GM12873 (cell line): ENCODE results near the gene BMP7.

Source experiments
- TF ChIP-seq, protein P1 (sequence below): IDR thresholded peaks from 2 replicates; pipeline ENCODE4 v1.5.1; 2012; ENCODE audit warnings: low read depth, mild to moderate bottlenecking, moderate library complexity, low read length, control low read depth; ENCODE audit not compliant: insufficient read depth; ENCODE audit errors: missing control alignments

The BMP7 gene

DNA sequence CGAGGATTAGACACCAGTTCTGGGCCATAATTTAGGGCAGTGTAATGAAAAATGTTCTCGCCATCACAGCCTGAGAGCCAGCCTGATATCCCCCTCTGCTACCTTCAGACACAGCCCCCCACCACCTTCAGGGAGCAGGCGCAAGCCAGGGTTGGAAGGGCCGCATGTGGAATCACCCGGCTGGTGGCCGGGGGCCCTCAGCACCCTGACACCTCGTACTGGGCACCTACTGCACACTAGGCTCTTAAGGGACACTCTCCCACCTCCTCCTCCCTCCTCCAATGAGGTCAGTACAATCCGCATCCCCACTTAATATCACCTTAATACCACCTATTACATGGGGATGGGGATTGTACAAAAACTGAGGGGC, 55.5 kb downstream of the BMP7 start:
- TF ChIP-seq, protein P1, sequence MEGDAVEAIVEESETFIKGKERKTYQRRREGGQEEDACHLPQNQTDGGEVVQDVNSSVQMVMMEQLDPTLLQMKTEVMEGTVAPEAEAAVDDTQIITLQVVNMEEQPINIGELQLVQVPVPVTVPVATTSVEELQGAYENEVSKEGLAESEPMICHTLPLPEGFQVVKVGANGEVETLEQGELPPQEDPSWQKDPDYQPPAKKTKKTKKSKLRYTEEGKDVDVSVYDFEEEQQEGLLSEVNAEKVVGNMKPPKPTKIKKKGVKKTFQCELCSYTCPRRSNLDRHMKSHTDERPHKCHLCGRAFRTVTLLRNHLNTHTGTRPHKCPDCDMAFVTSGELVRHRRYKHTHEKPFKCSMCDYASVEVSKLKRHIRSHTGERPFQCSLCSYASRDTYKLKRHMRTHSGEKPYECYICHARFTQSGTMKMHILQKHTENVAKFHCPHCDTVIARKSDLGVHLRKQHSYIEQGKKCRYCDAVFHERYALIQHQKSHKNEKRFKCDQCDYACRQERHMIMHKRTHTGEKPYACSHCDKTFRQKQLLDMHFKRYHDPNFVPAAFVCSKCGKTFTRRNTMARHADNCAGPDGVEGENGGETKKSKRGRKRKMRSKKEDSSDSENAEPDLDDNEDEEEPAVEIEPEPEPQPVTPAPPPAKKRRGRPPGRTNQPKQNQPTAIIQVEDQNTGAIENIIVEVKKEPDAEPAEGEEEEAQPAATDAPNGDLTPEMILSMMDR = no peak

DNA sequence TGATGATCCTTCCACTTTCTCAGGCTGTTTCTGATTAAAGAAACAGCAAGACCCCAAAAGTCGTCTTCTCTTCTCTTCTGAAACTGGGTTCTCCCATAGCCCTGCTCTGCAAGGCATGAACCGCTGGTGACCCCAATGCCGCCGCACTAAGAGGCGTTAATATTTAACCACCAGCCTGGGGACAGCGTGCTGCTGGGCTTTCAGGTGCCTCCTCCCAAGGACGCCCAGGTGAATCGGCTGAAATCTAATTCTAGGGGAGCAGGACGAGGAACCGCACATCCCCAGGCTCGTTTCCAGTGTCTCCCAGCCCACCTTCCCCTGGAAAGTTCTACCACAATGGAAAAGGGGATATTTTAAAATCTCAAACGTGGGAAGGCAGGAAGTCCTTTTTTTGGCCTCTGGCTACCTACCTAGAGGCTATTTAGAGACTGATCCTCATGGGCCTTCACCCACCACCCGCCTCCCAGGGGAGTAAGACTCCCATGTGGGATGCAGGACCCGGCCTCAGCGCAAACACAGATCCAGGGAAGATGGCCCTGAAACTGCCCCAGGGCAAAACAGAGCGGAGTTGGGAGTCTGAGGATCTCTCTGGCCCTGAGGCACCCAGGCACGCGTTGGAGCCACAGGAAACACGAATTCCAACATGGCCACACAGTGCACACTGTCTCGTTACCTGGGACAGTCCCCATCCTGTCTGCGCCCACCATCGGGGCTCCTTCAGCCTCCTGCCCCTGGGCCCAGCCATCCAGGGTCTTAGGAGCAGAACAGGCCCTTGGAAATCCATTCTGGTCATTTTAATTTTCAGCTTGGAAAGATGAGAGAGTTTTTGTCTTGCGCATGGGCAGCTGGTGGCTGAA, 56.2 kb downstream of the BMP7 start:
- TF ChIP-seq, protein P1 = no peak

DNA sequence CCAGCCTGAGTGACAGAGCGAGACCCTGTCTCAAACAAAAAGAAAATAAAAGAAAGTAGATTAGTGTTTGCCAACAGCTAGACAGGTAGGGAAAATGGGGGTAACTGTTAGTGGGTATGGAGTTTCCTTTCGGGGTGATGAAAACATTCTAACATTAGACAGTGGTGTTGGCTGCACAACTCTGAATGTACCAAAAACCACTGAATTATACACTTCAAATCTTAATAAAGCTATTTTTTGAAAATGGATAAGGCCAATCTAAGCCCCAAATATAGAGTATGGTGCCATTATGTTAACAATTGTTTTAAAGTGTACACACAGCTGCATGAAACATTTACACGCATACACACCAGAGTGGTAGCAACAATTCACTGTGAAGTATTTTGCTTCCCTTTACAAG, 57.0 kb downstream of the BMP7 start:
- TF ChIP-seq, protein P1 = no peak

DNA sequence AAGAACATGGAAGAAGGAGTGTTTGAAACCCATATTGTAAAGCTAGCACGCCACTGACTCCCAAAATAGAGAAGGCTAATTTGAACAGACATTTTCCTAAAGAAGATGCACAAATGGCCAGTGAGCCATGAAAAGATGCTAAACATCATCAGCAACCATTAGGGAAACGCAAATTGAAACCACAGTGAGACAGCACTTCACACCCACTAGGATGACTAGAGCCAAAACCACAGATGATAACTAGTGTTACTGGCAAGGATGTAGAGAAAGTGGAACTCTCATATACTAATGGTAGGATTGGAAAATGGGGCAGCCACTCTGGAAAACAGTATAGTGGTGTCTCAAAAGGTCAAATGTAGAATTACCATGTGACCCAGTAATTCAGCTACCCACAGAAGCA, 58.2 kb downstream of the BMP7 start:
- TF ChIP-seq, protein P1 = no peak

DNA sequence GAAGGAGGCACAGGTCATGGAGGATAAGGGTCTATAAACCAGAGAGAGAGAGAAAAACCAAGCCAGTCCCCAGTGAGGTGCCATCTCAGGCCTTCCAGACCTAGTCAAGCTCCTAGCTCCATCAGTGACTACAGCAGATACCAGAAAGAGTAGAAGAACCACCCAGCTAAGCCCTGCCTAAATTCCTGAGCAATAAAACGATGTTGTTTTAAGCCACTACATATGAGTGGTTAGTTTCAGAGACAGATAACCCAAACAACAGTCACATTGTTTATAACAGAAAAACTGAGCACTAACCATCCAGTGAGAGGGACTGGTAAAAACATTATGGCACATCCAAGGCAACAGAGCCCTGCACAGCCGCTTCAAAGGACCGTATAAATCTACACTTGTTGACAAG, 59.2 kb downstream of the BMP7 start:
- TF ChIP-seq, protein P1 = no peak

GRCh38 chr20:57205606-57206219, 60.7 kb downstream of the BMP7 start:
- TF ChIP-seq, protein P1 = no peak

GRCh38 chr20:57203986-57204385, 62.5 kb downstream of the BMP7 start:
- TF ChIP-seq, protein P1 = no peak
